Medulla oblongata (tissue), 1 donor: ENCODE measurements around the gene SMG6.
"Not testable (repeated sequence)": the region's sequence is repeated elsewhere in the genome, so short reads cannot be mapped to it uniquely, and the experiment has no call there.

ENCODE experiments used
- DNase-seq: peaks from one replicate; pipeline ENCODE4 v3.0.0-alpha.2; 2015; ENCODE audit errors: extremely low spot score

SMG6 gene

DNA sequence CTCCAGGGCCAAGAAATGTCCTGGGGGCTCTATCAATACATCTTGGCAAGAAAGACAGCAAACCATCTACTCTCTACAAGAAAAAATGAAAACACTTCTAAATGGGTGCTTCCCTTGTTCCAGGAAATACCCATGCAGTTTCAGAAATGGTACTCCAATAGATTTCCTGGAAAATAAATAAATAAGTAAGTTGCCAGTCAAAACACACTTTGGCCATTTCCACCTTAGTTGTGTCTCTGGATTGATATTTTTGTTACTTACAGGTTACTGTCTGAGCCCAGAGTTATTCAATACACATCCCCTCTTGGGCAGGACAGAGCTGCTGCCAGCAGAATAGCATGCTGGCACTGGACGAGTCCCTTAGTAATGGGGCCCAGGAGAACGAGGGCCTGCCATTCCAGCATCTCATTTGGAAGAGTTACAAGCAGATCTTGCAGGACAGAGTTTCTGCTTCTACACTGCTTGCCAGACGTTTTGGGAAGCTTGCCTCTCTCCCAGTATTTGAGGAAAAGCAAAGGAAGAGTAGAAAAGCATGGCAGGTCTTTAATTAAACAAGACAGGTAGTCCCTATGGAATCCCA lies 100.5 kb downstream of the SMG6 start:
- DNase-seq = peak; percentile 39

DNA sequence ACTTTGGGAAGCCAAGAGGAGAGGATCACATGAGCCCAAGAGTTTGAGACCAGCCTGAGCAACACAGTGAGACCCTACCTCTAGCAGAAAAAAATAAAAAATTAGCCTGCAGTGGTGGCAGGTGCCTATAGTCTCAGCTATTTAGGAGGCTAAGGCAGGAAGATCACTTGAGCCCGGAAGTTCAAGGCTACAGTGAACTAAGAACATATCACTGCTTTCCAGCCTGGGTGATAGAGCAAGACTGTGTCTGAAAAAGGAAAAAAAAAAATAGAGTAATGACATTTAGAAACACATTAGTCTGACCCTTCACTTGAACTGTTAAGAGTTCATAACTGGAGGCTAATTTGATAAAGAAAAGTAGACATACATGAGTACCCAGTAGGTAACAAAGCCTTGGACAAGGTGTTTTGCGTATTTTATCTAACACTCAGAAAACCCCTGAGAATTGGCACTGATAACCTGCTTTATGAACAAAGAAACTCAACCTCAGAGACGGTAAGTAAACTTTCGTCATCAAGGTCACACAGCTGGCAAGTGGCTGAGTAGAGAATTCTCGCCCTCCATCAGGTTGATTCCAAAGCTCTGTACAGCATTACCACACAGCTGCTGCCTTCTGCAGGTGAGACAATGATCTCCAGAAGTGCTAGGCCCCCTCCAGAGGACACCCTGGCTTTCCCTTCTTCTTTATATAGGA lies 101.1 kb downstream of the SMG6 start:
- no peak for DNase-seq

DNA sequence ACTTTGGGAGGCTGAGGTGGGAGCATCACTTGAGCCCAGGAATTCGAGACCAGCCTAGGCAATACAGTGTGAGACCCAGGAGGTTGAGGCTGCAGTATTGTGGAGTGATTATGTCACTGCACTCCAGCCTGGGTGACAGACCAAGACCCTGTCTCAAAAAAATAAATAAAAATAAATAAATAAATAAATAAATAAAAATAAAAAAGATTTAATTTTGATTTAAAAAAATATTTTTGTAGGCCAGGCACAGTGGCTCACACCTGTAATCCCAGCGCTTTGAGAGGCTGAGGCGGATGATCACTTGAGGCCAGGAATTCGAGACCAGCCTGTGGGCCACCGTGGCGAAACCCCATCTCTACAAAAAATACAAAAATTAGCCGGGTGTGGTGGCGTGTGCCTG lies 104.2 kb downstream of the SMG6 start:
- DNase-seq = not testable (repeated sequence)

GRCh38 chr17:2198927-2199326 lies 104.7 kb downstream of the SMG6 start:
- no peak for DNase-seq

DNA sequence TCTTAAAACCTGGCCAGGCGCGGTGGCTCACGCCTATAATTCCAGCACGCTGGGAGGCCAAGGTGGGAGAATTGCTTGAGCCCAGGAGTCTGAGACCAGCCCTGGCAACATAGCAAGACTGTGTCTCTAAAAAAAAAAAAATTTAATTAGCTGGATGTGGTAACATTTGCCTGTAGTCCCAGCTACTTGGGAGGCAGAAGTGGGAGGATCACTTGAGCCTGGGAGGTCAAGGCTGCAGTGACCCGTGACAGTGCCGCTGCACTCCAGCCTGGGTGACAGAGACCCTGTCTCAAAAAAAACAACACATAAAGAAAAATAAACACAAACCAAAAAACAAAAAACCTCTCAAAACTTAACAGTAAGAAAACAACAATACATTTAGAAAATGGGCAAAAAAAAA lies 106.3 kb downstream of the SMG6 start:
- DNase-seq = no peak

- no peak for DNase-seq
Measured at GRCh38 chr17:2195729-2196128, 107.9 kb downstream of the SMG6 start.

- DNase-seq = no peak
Measured at GRCh38 chr17:2194889-2195335, 108.7 kb downstream of the SMG6 start.

DNA sequence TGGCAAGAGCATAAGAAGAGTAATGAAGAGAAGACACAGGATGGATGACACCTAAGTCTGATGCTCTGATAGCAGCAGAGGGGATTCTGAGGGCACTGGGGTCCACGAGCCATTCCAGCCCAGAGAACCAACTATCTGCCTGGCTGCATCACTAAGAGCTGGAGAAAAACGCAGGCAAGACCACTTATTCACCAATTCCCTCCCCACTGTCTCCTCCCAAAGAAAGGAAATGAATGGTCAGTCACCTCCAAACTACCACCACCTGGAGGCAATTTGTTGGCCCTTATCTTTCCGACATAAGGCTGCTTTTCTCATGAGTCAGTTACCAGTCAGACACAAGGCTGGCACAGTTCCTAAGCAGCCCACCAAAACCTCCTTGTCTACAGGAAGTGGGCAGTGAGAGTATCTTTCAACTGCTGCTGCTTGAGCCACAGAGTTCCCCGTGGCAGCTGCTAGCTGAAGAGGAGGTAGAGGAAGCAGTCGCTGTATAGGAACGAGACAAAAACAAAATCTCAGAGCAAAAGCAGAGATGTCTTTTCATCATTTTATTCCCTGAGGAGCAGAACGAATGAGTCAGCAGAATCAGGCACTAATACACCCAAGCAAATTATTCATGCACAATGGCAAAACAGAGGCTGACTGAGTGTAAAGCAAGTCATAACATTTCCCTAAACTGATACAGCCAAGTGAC lies 111.1 kb downstream of the SMG6 start:
- DNase-seq = no peak

GRCh38 chr17:2191785-2192184 lies 111.8 kb downstream of the SMG6 start:
- DNase-seq = no peak

DNA sequence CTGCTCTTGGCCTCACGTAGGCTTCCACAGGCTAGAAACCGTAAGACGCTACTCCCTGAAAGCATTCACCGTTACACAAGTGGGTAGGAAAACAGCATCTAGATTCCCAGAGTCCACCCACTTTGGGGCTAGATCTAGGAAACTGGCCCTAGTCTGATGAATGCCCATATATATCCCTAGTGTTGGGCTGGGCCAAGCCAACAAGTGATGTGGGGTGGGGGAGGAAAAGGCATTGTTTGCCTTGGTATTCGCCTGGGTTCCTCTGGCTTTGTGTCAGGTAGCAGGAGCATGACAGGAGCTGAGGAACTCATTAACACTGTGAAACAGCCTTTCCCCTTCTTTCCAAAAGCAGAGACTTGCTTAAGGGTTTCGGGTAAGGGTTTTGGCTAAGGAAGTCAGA lies 112.4 kb downstream of the SMG6 start:
- no peak for DNase-seq

DNA sequence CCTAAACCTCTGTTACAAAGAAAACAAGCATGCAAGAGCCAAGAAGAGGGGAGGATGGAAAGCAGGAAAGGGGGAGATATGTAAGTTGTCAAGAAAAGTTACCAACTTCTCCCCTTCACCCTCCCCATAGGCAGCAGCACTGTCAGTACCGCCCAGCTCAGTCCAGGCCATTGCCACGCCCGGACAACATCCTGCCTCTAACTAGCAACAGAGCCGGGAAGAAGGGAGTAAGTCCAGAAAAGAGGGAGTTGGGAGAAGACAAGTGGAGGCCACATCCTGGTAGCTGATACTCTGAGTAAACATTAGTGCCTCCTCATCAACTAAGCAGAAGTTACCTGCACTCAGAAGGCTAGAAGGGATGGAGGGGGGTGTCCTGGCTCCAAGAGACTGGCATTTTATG lies 113.6 kb downstream of the SMG6 start:
- no peak for DNase-seq

- no peak for DNase-seq
Measured at GRCh38 chr17:2188971-2189630, 114.5 kb downstream of the SMG6 start.

DNA sequence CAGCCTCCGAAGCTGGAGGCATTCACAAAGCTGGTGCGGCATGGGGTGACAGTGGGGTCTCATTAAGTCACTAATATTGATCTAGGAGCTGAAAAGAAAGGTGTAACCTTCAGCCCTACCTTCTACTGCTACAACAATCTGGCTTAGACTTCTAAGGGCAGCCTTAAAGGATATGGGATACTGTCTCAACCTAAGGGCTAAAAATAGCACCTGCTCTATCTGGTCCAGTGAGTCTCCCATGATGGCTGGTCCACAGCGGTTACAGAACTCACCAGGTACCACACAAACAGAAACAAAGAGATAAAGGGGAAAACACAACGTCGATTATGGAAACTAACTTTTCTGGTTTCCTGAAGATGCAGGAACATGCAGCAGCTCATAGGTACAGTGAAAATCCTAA lies 115.8 kb downstream of the SMG6 start:
- DNase-seq = no peak

DNA sequence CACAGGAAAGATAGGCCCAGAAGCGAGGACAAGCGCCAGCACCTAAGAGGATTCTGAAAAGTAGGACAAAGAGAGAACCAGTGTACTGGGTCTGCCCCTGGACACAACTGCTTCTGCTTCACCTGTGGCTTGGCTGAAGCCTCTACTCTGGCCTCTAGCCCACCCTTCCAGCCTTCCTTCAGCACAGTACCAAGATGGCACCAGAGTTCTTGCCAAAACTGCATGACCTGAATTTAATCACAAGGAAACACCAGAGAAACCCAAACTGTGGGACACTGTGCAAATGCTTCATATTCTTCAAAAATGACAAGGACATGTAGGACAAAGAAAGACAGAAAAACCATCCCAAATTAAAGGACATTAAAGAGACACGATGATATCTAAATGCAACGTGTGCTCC lies 116.6 kb downstream of the SMG6 start:
- DNase-seq = no peak

GRCh38 chr17:2184993-2185931 lies 118.3 kb downstream of the SMG6 start:
- no peak for DNase-seq

GRCh38 chr17:2183346-2183745 lies 120.2 kb downstream of the SMG6 start:
- DNase-seq = no peak

DNA sequence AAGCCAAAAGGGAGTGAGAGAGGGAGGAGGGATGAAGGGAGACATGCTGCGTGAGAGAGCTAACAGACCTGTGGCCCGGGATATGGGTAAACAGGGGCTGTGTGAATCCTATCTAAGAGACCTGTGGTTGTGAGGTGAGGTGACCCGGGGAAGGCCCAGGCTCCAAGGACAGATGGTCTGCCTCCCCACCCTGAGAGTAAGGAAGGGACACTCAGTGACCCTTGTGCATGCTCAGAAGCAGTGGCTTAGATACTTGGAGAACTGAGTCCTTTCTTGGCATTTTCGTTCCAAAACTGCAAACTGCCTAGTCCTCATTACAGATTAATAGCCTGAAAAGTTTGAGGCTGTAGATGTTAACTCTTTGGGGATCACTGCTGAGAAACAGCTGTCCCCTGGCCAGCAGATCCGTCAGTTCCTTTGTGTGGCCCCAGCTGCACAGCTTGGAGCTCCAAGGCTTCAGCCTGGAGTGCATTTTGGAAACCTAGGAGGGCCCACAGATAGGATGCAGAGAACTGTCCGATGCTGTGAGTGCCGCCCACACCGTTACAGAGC lies 121.6 kb downstream of the SMG6 start:
- DNase-seq = no peak

DNA sequence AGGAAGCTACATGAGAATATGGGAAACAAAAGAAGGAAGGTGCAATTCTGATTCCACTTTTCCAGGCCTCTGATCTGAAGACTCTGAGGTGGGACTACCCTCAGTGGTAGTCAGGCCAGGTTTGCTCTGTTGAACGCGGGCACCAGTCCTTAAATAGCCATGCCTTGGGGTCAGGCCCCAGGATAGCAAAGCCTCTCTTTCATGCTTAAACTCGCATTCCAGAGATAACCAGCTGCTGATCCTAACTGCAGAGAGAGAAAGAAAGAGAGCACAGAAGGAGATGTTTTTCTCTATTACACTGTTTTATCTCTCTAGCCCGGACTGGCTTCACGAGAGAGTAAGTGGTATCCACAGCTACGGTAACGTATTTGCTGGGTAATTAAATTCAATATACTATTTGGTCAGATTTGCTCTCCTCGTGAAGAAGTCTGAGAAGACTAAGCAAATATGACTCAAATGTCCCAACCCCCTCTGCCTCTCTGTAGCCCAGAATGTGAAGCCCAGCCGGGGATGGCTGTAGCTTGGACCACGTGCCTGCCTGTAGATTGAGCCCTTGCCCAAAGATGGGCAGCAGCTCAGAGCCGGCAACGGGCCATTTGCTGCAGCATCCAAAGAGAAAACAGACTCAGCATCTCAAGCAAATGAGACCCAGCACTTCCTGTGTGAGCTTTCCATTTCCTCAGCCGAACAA lies 122.2 kb downstream of the SMG6 start:
- peak; percentile 87 for DNase-seq

GRCh38 chr17:2180768-2181167 lies 122.8 kb downstream of the SMG6 start:
- no peak for DNase-seq

- DNase-seq = peak; percentile 88
Measured at GRCh38 chr17:2179615-2180295, 123.8 kb downstream of the SMG6 start.
